CD14-positive monocyte (primary cell): Measurements from ENCODE around the gene CDH4. TPM values are rescaled to one million over a fixed set of nuclear protein-coding genes. Genes with fewer than 3 reads are reported as not detected.

Experiments used
- DNase-seq, 3 donors: peaks; one replicate each; pipeline ENCODE4 v3.0.0-alpha.2; 2011 to 2022
- H2AFZ ChIP-seq: 2 replicates; pipeline ENCODE4 v1.6.0; 2012; ENCODE audit warnings: mild to moderate bottlenecking, low read depth, low read length, inconsistent platforms; ENCODE audit not compliant: insufficient read depth, poor library complexity, severe bottlenecking
- H3K27ac ChIP-seq, 2 donors: 1 replicate in 1 of 2; 2 replicates in 1 of 2; pipeline ENCODE4 v1.5.1; 2012 to 2013; ENCODE audit warnings: low read length in 2 of 2, control low read depth in 1 of 2, inconsistent platforms in 1 of 2, low read depth in 1 of 2, mild to moderate bottlenecking in 1 of 2
- H3K27me3 ChIP-seq, 2 donors: one replicate each; pipeline versions ENCODE4 v1.6.0 to v1.6.1; 2011 to 2013; ENCODE audit warnings: low read length in 2 of 2; ENCODE audit not compliant: control insufficient read depth in 2 of 2, insufficient read depth in 2 of 2
- H3K36me3 ChIP-seq, 2 donors: replicated peaks in 1 of 2; 1 replicate in 1 of 2; 2 replicates in 1 of 2; pipeline versions ENCODE4 v1.5.1 to v1.6.1; 2012 to 2013; ENCODE audit warnings: low read length in 2 of 2, control low read depth in 1 of 2, inconsistent platforms in 1 of 2, mild to moderate bottlenecking in 1 of 2; ENCODE audit not compliant: insufficient read depth in 2 of 2, control insufficient read depth in 1 of 2
- H3K4me1 ChIP-seq, 2 donors: 1 replicate in 1 of 2; 2 replicates in 1 of 2; pipeline versions ENCODE4 v1.5.1 to v1.6.1; 2012 to 2013; ENCODE audit warnings: low read length in 2 of 2, control low read depth in 1 of 2, inconsistent platforms in 1 of 2, mild to moderate bottlenecking in 1 of 2, moderate library complexity in 1 of 2; ENCODE audit not compliant: insufficient read depth in 2 of 2, control insufficient read depth in 1 of 2
- H3K4me2 ChIP-seq: replicated peaks from 2 replicates; pipeline ENCODE3; 2012; ENCODE audit warnings: low read length, moderate library complexity, mild to moderate bottlenecking; ENCODE audit not compliant: poor library complexity, severe bottlenecking; ENCODE audit errors: extremely low read depth
- H3K4me3 ChIP-seq, 3 experiments: fragments of 200-600 bp in 1 of 3; sonication (generic) in 1 of 3; replicated peaks in 1 of 3; 1 replicate in 2 of 3; 2 replicates in 1 of 3; pipeline ENCODE4 v1.5.1; 2011 to 2013; ENCODE audit warnings: low read length in 3 of 3, mild to moderate bottlenecking in 3 of 3, control low read depth in 2 of 3, low read depth in 2 of 3, inconsistent platforms in 1 of 3, moderate library complexity in 1 of 3
- H3K79me2 ChIP-seq: 2 replicates; pipeline ENCODE4 v1.6.0; 2012; ENCODE audit warnings: mild to moderate bottlenecking, control low read depth, inconsistent platforms, low read length, moderate library complexity; ENCODE audit not compliant: insufficient read depth
- H3K9ac ChIP-seq: 2 replicates; pipeline ENCODE4 v1.6.0; 2017; ENCODE audit warnings: low read length, mild to moderate bottlenecking; ENCODE audit not compliant: insufficient read depth, poor library complexity, severe bottlenecking
- H3K9me3 ChIP-seq, 2 donors: replicated peaks in 1 of 2; 1 replicate in 1 of 2; 2 replicates in 1 of 2; pipeline versions ENCODE4 v1.5.1 to v1.6.1; 2012 to 2013; ENCODE audit warnings: low read length in 2 of 2, control low read depth in 1 of 2; ENCODE audit not compliant: control insufficient read depth in 1 of 2, insufficient read depth in 1 of 2
- H4K20me1 ChIP-seq: 2 replicates; pipeline ENCODE4 v1.6.0; 2012; ENCODE audit warnings: mild to moderate bottlenecking, low read length, control low read depth, moderate library complexity; ENCODE audit not compliant: insufficient read depth
- H3K27ac Mint-ChIP-seq, 7 donors: one replicate each; pipeline ENCODE4 v1.8.0; 2020; ENCODE audit warnings: mild to moderate bottlenecking in 7 of 7, mixed read lengths in 7 of 7, moderate library complexity in 6 of 7, inconsistent platforms in 2 of 7
- H3K27me3 Mint-ChIP-seq, 3 donors: one replicate each; pipeline ENCODE4 v1.8.0; 2021 to 2022; ENCODE audit warnings: low read depth in 3 of 3, mild to moderate bottlenecking in 3 of 3, mixed read lengths in 3 of 3, moderate library complexity in 3 of 3, inconsistent platforms in 1 of 3
- H3K36me3 Mint-ChIP-seq, 2 donors: one replicate each; pipeline ENCODE4 v1.8.0; 2020; ENCODE audit warnings: mixed read lengths in 2 of 2, inconsistent platforms in 1 of 2, mild to moderate bottlenecking in 1 of 2
- H3K4me1 Mint-ChIP-seq: one replicate; pipeline ENCODE4 v1.8.0; 2020; ENCODE audit warnings: mild to moderate bottlenecking, mixed read lengths
- H3K4me3 Mint-ChIP-seq, 2 donors: one replicate each; pipeline ENCODE4 v1.8.0; 2020; ENCODE audit warnings: mild to moderate bottlenecking in 2 of 2, mixed read lengths in 2 of 2, moderate library complexity in 1 of 2
- H3K9me3 Mint-ChIP-seq, 7 donors: one replicate each; pipeline ENCODE4 v1.8.0; 2020 to 2022; ENCODE audit warnings: mixed read lengths in 7 of 7, mild to moderate bottlenecking in 6 of 7, moderate library complexity in 6 of 7, inconsistent platforms in 2 of 7
- WGBS: methylation state at CpG from one replicate; pipeline ENCODE4 v1.1.5; 2013; ENCODE audit warnings: missing lambda C conversion rate; ENCODE audit not compliant: insufficient coverage; 5-methylcytosine and 5-hydroxymethylcytosine counted together
- intact Hi-C, 2 donors: fragments of 100-400 bp; cut with micrococcal nuclease; formaldehyde crosslinking; loops; one replicate each; pipeline versions ENCODE4 v1.15.0 to v1.15.1; 2023
- polyA plus RNA-seq, 3 donors: library from polyadenylated mRNA; depleted of rRNA in 1 of 3; unstranded in 2 of 3; stranded (reverse) in 1 of 3; fragments of 300-500 nt in 2 of 3; fragments of >200 nt in 1 of 3; fragmentation: Illumina TruSeq in 2 of 3; gene quantifications; 1 replicate in 2 of 3; 2 replicates in 1 of 3; pipeline ENCODE4 v1.2.3, GENCODE V29; 2012 to 2021
- TF ChIP-seq, protein P1 (sequence below): fragments of 200-600 bp; IDR thresholded peaks from one replicate; pipeline ENCODE4 v1.8.0; 2022; ENCODE audit warnings: antibody characterized with exemption, mild to moderate bottlenecking

Gene CDH4
- polyA plus RNA-seq, 3 donors: not detected

DNA sequence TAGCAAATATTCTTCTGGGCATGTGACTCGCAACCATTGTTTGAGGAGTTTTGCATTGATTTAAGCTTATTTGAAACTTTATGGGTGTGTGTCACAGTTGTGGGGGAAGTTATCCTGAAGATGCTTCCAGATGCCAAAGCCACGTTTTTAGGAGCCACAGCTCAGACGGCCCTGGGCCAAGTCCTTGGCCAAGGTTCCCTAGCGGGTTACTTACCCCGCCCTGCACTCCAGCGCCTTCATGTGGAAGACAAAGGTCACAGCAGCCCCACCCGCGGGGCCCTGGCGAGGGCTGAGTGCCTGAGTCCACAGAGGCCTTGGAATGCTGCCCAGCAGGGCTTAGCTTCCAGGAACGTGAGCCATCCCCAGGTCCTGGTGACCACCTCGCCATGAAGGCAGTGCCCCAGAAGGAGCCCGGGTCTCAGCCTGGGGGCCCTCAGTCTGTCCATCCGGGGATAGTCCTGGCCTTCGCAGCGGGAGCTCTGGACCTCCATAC is 308.3 kb downstream of the CDH4 start:
- H3K4me2 ChIP-seq: no peak overlapping the region
- Mint-ChIP-seq H3K4me1 (no peaks in the 10 kb centered on the region), H3K9me3 (peaks cover 0 to 59% (median 53%) of the 10 kb centered on the region in 7 donors), H3K36me3 (no peaks in the 10 kb centered on the region), H3K4me3 (no peak overlapping the region), H3K27me3 (peaks cover 0 to 6% (median 1%) of the 10 kb centered on the region in 3 donors), H3K27ac (no peak overlapping the region)
- H3K9ac ChIP-seq: no peak overlapping the region
- no peak overlapping the region for H3K27ac ChIP-seq
- H3K4me1 ChIP-seq: no peaks in the 10 kb centered on the region
- no peaks in the 10 kb centered on the region for H4K20me1 ChIP-seq
- no peaks in the 10 kb centered on the region for H3K79me2 ChIP-seq
- TF ChIP-seq, protein P1, sequence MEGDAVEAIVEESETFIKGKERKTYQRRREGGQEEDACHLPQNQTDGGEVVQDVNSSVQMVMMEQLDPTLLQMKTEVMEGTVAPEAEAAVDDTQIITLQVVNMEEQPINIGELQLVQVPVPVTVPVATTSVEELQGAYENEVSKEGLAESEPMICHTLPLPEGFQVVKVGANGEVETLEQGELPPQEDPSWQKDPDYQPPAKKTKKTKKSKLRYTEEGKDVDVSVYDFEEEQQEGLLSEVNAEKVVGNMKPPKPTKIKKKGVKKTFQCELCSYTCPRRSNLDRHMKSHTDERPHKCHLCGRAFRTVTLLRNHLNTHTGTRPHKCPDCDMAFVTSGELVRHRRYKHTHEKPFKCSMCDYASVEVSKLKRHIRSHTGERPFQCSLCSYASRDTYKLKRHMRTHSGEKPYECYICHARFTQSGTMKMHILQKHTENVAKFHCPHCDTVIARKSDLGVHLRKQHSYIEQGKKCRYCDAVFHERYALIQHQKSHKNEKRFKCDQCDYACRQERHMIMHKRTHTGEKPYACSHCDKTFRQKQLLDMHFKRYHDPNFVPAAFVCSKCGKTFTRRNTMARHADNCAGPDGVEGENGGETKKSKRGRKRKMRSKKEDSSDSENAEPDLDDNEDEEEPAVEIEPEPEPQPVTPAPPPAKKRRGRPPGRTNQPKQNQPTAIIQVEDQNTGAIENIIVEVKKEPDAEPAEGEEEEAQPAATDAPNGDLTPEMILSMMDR: no peak
- H3K36me3 ChIP-seq: no peaks in the 10 kb centered on the region
- H3K9me3 ChIP-seq: peaks cover 9 to 94% of the 10 kb centered on the region in 2 donors
- no peak for DNase-seq
- intact Hi-C loops: no loop called here
- no peak overlapping the region for H2AFZ ChIP-seq
- no peak overlapping the region for H3K4me3 ChIP-seq
- H3K27me3 ChIP-seq: no peaks in the 10 kb centered on the region
- 80% methylated on average over 14 of the region's 15 CpGs for WGBS

DNA sequence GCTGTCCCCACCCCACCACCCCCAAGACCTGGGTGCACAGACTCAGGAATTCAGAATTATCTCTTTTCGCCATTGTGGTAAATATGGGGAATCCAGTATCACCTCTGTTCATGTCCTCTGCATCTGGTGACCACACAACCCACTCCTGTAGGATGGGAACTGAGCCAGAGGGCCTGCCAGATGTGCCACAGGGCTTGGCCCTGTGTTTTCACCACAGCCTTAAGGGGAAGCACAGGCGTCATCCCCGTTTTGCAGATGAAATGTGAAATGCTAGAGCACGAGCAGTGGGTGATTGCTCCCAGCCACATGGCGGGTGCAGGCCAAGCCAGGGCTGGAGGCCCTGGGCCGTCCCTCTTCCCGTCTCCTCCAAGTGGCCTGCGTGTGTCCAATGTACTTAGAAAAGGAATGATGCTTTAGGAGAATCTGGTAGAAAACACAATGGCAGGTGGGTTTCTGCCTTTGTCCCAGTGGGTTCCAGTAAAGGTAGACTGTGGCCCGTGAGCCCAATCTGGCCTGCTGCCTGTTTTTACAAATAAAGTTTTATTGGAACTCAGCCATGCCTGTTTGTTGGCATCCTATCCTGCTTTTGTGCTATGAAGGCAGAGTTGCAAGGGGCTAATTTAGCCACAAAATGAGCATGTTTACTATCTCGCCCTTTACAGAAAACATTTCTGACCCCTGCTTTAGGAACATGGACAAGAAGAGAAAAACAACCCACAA is 309.2 kb downstream of the CDH4 start:
- H3K36me3 ChIP-seq: no peaks in the 10 kb centered on the region
- H3K9me3 ChIP-seq: peaks cover 3 to 96% of the 10 kb centered on the region in 2 donors
- no peak overlapping the region for H2AFZ ChIP-seq
- intact Hi-C loops: no loop called here
- H3K4me3 ChIP-seq: no peak overlapping the region
- H3K27me3 Mint-ChIP-seq: peaks cover 0 to 5% (median 1%) of the 10 kb centered on the region in 3 donors
- H3K27ac Mint-ChIP-seq: no peak overlapping the region
- H3K4me2 ChIP-seq: no peak overlapping the region
- DNase-seq: no peak
- no peaks in the 10 kb centered on the region for H3K27me3 ChIP-seq
- no peaks in the 10 kb centered on the region for H3K4me1 Mint-ChIP-seq
- H3K4me1 ChIP-seq: no peaks in the 10 kb centered on the region
- no peaks in the 10 kb centered on the region for H3K79me2 ChIP-seq
- H3K27ac ChIP-seq: no peak overlapping the region
- TF ChIP-seq, protein P1: no peak
- H3K36me3 Mint-ChIP-seq: no peaks in the 10 kb centered on the region
- WGBS: 74% methylated on average over 7 of the region's 10 CpGs
- H3K9ac ChIP-seq: no peak overlapping the region
- H3K9me3 Mint-ChIP-seq: peaks cover 0 to 60% (median 48%) of the 10 kb centered on the region in 7 donors
- no peaks in the 10 kb centered on the region for H4K20me1 ChIP-seq
- H3K4me3 Mint-ChIP-seq: no peak overlapping the region
